IMR-90 (cell line): Measurements from ENCODE around the gene MAP1LC3B. TPM values are rescaled to one million over a fixed set of nuclear protein-coding genes. Genes with fewer than 3 reads are reported as not detected.

ENCODE experiments used
- ATAC-seq: fragments of 200-7000 bp; cut with Tn5 transposase; 2 replicates; pipeline ENCODE4 v1.9.1; 2020; ENCODE audit warnings: low read depth, mild to moderate bottlenecking, moderate library complexity
- BruUV-seq: library from RNA; stranded (reverse); fragments of 400-500 nt; replicated peaks from 2 replicates; lab custom pipeline; 2021; lab: Mats Ljungman, UMichigan
- CTCF ChIA-PET: fragments of 300-600 bp; formaldehyde crosslinking; extraction: SDS; loops from one replicate; lab custom pipeline; 2021; ENCODE audit warnings: antibody characterized with exemption; lab: Yijun Ruan, JAX
- POLR2A ChIA-PET: fragments of 300-600 bp; sonication (Branson Sonifier 250); formaldehyde crosslinking; loops from one replicate; lab custom pipeline; 2022; ENCODE audit warnings: antibody characterized with exemption; ENCODE audit not compliant: unreplicated experiment; lab: Charles Lee
- DNase-seq: peaks from one replicate; pipeline ENCODE4 v3.0.0; 2013
- H2AFZ ChIP-seq: replicated peaks from 2 replicates; pipeline ENCODE3; 2013; ENCODE audit warnings: low read length, mild to moderate bottlenecking; ENCODE audit not compliant: poor library complexity
- H2AK5ac ChIP-seq: 2 replicates; pipeline ENCODE4 v1.6.1; 2013; ENCODE audit warnings: low read depth, low read length, inconsistent platforms
- H2AK9ac ChIP-seq: replicated peaks from 2 replicates; pipeline ENCODE3; 2013; ENCODE audit warnings: mild to moderate bottlenecking, low read depth, low read length, moderate library complexity; ENCODE audit not compliant: poor library complexity
- H2BK120ac ChIP-seq: 2 replicates; pipeline ENCODE4 v1.6.1; 2013; ENCODE audit warnings: low read depth, low read length, inconsistent platforms
- H2BK15ac ChIP-seq: 3 replicates; pipeline ENCODE4 v1.6.1; 2013; ENCODE audit warnings: low read depth, low read length, inconsistent platforms
- H2BK20ac ChIP-seq: 2 replicates; pipeline ENCODE4 v1.6.1; 2013; ENCODE audit warnings: low read depth, mild to moderate bottlenecking, inconsistent platforms, low read length, moderate library complexity
- H2BK5ac ChIP-seq: 2 replicates; pipeline ENCODE4 v1.6.1; 2013; ENCODE audit warnings: mild to moderate bottlenecking, low read depth, low read length, inconsistent platforms; ENCODE audit not compliant: poor library complexity, severe bottlenecking
- H3K14ac ChIP-seq: replicated peaks from 2 replicates; pipeline ENCODE4 v1.6.1; 2013; ENCODE audit warnings: low read depth, low read length, inconsistent platforms
- H3K18ac ChIP-seq: 2 replicates; pipeline ENCODE4 v1.6.1; 2013; ENCODE audit warnings: low read depth, low read length, control low read depth
- H3K23ac ChIP-seq: 2 replicates; pipeline ENCODE4 v1.6.1; 2013; ENCODE audit warnings: low read depth, low read length, inconsistent platforms
- H3K27ac ChIP-seq: 2 replicates; pipeline ENCODE4 v1.5.1; 2013; ENCODE audit warnings: mild to moderate bottlenecking, control low read depth, low read length; ENCODE audit not compliant: insufficient read depth
- H3K27me3 ChIP-seq: 2 replicates; pipeline ENCODE4 v1.6.1; 2013; ENCODE audit warnings: low read length; ENCODE audit not compliant: control insufficient read depth, insufficient read depth
- H3K36me3 ChIP-seq: 2 replicates; pipeline ENCODE4 v1.6.1; 2013; ENCODE audit warnings: low read length, mixed read lengths; ENCODE audit not compliant: control insufficient read depth, insufficient read depth
- H3K4ac ChIP-seq: 2 replicates; pipeline ENCODE4 v1.6.1; 2013; ENCODE audit warnings: low read depth, low read length, inconsistent platforms
- H3K4me1 ChIP-seq: 2 replicates; pipeline ENCODE4 v1.6.1; 2013; ENCODE audit warnings: low read length, mixed read lengths; ENCODE audit not compliant: control insufficient read depth, insufficient read depth
- H3K4me2 ChIP-seq: 2 replicates; pipeline ENCODE4 v1.6.1; 2013; ENCODE audit warnings: low read depth, mild to moderate bottlenecking, control low read depth, low read length, moderate library complexity
- H3K4me3 ChIP-seq: 2 replicates; pipeline ENCODE4 v1.5.1; 2013; ENCODE audit warnings: low read depth, mild to moderate bottlenecking, control low read depth, low read length, moderate library complexity; ENCODE audit not compliant: insufficient read depth
- H3K56ac ChIP-seq: 2 replicates; pipeline ENCODE4 v1.6.1; 2013; ENCODE audit warnings: low read length, inconsistent platforms; ENCODE audit not compliant: insufficient read depth; ENCODE audit errors: extremely low read depth
- H3K79me1 ChIP-seq, 2 experiments: 2 replicates each; pipeline ENCODE4 v1.6.1; 2013; ENCODE audit warnings: low read length in 2 of 2, inconsistent platforms in 1 of 2, low read depth in 1 of 2
- H3K9ac ChIP-seq: 2 replicates; pipeline ENCODE4 v1.6.1; 2013; ENCODE audit warnings: low read depth, low read length, control low read depth
- H3K9me1 ChIP-seq: 2 replicates; pipeline ENCODE4 v1.6.1; 2013; ENCODE audit warnings: low read length, inconsistent platforms; ENCODE audit not compliant: insufficient read depth
- H3K9me3 ChIP-seq: 2 replicates; pipeline ENCODE4 v1.6.1; 2013; ENCODE audit warnings: low read length; ENCODE audit not compliant: control insufficient read depth, insufficient read depth
- H4K20me1 ChIP-seq: 2 replicates; pipeline ENCODE4 v1.6.1; 2013; ENCODE audit warnings: low read length, inconsistent platforms; ENCODE audit not compliant: insufficient read depth
- H4K5ac ChIP-seq: 2 replicates; pipeline ENCODE4 v1.6.1; 2013; ENCODE audit warnings: mild to moderate bottlenecking, low read depth, low read length, control low read depth
- H4K8ac ChIP-seq, 2 experiments: 2 replicates each; pipeline ENCODE4 v1.6.1; 2013; ENCODE audit warnings: low read depth in 2 of 2, low read length in 2 of 2, control low read depth in 1 of 2, inconsistent platforms in 1 of 2
- H4K91ac ChIP-seq: 2 replicates; pipeline ENCODE4 v1.6.1; 2013; ENCODE audit warnings: low read depth, low read length, inconsistent platforms; ENCODE audit not compliant: insufficient read depth
- BHLHE40 ChIP-seq: fragments of 150-350 bp; IDR thresholded peaks from 2 replicates; pipeline ENCODE4 v1.6.1; 2016; ENCODE audit warnings: mild to moderate bottlenecking, low read depth, low read length
- MAFK ChIP-seq: IDR thresholded peaks from 2 replicates; pipeline ENCODE4 v1.6.1; 2012; ENCODE audit warnings: low read depth, low read length, improper control_type of control experiment
- WGBS, 2 experiments: methylation state at CpG; one replicate each; pipeline versions ENCODE4 v1.1.5 to v1.1.7; 2013; ENCODE audit warnings: missing lambda C conversion rate in 2 of 2; ENCODE audit not compliant: insufficient read length in 1 of 2; ENCODE audit errors: extremely low coverage in 2 of 2; 5-methylcytosine and 5-hydroxymethylcytosine counted together
- dilution Hi-C: fragments of 300-500 bp; cut with HindIII; formaldehyde crosslinking; loops from one replicate; pipeline ENCODE4 v1.14.3; 2018; ENCODE audit warnings: low sequenced_read_pairs; ENCODE audit not compliant: unreplicated experiment
- in situ Hi-C: fragments of 300-500 bp; cut with MboI; formaldehyde crosslinking; loops from 3 replicates; pipeline ENCODE4 v1.14.3; 2019; ENCODE audit warnings: low sequenced_read_pairs, inconsistent platforms, mixed read lengths
- intact Hi-C: fragments of 100-400 bp; cut with micrococcal nuclease; formaldehyde crosslinking; loops from 2 replicates; pipeline ENCODE4 v1.10.0; 2022
- polyA plus RNA-seq, 3 experiments: library from polyadenylated mRNA; depleted of rRNA; stranded (reverse); fragments of >200 nt; gene quantifications; 2 replicates each; pipeline ENCODE4 v1.2.3, GENCODE V29; 2012; ENCODE audit warnings: low replicate concordance in 1 of 3
- total RNA-seq: library from RNA; depleted of rRNA; stranded (reverse); fragments of >200 nt; gene quantifications from 2 replicates; pipeline ENCODE4 v1.2.3, GENCODE V29; 2012

Gene MAP1LC3B
- total and polyA plus RNA-seq, 2 of the 4 experiments (the other 2 are of a cell fraction): 23.5 to 57.7 TPM

- no peak overlapping the region; the same call in 1 of the 2 replicates for H3K14ac ChIP-seq
- no TSS peak for BruUV-seq
- H3K79me1 ChIP-seq: peaks cover 26 to 78% of the 10 kb centered on the region in 2 experiments
- peak overlapping the region; percentile 87 for H2BK5ac ChIP-seq
- H2AK5ac ChIP-seq: peak overlapping the region; percentile 74
- H2BK20ac ChIP-seq: peak overlapping the region; percentile 79; the same call in 1 of the 2 replicates
- no peak overlapping the region for H2AFZ ChIP-seq
- H3K4me1 ChIP-seq: peaks cover 23% of the 10 kb centered on the region
- peaks cover 17% of the 10 kb centered on the region for H3K9me1 ChIP-seq
- no peak for ATAC-seq
- POLR2A ChIA-PET: no interaction called here
- H3K4me3 ChIP-seq: no peak overlapping the region
- peaks cover 12% of the 10 kb centered on the region; the same call in 1 of the 2 replicates for H4K20me1 ChIP-seq
- peak; percentile 90 for TF ChIP-seq MAFK
- no peak for TF ChIP-seq BHLHE40
- H3K27ac ChIP-seq: peak overlapping the region; percentile 94; the same call in 1 of the 2 replicates
- intact Hi-C loops: loop anchor here (5.0 kb wide), 1 partner anchor 46 kb away; the partner anchor contains the start of gene ZCCHC14
- H3K4me2 ChIP-seq: no peak overlapping the region
- H2AK9ac ChIP-seq: no peak overlapping the region
- 100% methylated on average over 1 of the region's 7 CpGs; no CpG with 5 or more reads in 1 of the 2 experiments for WGBS, 2 experiments
- peak overlapping the region; percentile 91; the same call in 1 of the 2 replicates for H2BK120ac ChIP-seq
- peak overlapping the region; percentile 20; the same call in 1 of the 2 replicates for H4K91ac ChIP-seq
- H3K27me3 ChIP-seq: no peaks in the 10 kb centered on the region
- CTCF ChIA-PET: interaction anchor here (0.6 to 1.1 kb wide), 2 partner anchors 17 to 125 kb away, joined by 3 to 5 read pairs; no protein-coding TSS in a partner anchor
- in situ Hi-C loops: no loop called here
- no peak for DNase-seq
- H3K4ac ChIP-seq: peak overlapping the region; percentile 81
- H4K5ac ChIP-seq: no peak overlapping the region; the same call in 1 of the 2 replicates
- dilution Hi-C loops: no loop called here
- H3K56ac ChIP-seq: no peak overlapping the region
- no peaks in the 10 kb centered on the region for H3K9me3 ChIP-seq
- no peak overlapping the region for H3K23ac ChIP-seq
- H3K36me3 ChIP-seq: peaks cover 7% of the 10 kb centered on the region
- peak overlapping the region; percentile 21; the same call in 1 of the 3 replicates for H2BK15ac ChIP-seq
- peak overlapping the region in 1 of 2 experiments; percentile 59; a peak in 1 of 4 replicates for H4K8ac ChIP-seq
- peak overlapping the region; percentile 54; the same call in 1 of the 2 replicates for H3K18ac ChIP-seq
- H3K9ac ChIP-seq: no peak overlapping the region
Observed at GRCh38 chr16:87446479-87446878, 54.3 kb downstream of the MAP1LC3B start.
